ENCODE results near the gene OR2D2.

The OR2D2 gene

DNA sequence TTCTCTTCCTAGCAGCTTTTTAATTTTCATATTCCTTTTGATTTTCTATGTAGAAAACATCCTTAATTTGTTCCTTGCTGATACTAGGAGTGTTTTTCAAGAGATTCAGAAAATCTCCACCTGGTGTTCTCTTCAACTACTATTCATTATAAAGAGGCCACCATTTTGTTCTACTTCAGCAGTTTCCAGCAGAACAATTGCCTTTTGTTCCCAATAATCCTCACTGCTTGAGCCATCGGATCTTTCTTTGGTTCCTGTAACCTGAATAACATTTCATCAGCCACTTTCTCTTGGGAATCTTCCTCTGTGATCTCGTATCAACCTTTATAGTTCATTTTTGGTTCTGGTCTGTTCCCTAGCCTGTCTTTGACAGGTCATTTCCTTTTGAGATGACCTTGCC is 48.6 kb downstream of the OR2D2 start:
- DNase-seq, result no peak
- no peak for TF ChIP-seq CTCF (IDR thresholded peaks at IDR 0.05)
- peak overlapping the region; percentile 2 for H3K27ac Mint-ChIP-seq
- H3K4me3 Mint-ChIP-seq, result no peak overlapping the region
- H3K27me3 Mint-ChIP-seq (ENCODE audit: low read depth, poor library complexity), result no peaks in the 10 kb centered on the region
- peaks cover 9% of the 10 kb centered on the region for H3K4me1 Mint-ChIP-seq
- H3K9me3 Mint-ChIP-seq, result peaks cover 14% of the 10 kb centered on the region
- H3K36me3 Mint-ChIP-seq (ENCODE audit: low read depth), result no peaks in the 10 kb centered on the region

DNA sequence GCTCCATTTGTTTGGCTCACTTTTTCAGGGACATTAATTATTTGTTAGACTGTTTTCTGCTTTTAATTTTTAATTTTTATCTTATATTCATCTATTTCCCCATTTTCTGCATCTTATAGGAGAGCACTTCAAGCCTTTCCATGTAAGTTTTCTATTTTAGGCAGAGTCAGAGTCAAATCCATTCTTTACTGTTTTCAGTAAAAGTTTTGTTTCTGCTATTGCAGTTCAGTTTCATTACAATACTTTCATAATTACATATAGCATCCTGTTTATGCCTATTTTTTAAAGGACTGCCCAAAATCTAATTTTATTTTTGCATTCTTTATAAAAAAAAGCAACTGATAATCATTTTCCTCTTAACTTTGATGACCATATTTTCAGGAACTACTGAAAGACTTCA is 50.6 kb downstream of the OR2D2 start:
- no peak for TF ChIP-seq CTCF (IDR thresholded peaks at IDR 0.05)
- Mint-ChIP-seq H3K36me3 (ENCODE audit: low read depth) (no peaks in the 10 kb centered on the region), H3K9me3 (peaks cover 10% of the 10 kb centered on the region), H3K27ac (no peak overlapping the region), H3K4me3 (no peak overlapping the region), H3K4me1 (peaks cover 9% of the 10 kb centered on the region), H3K27me3 (ENCODE audit: low read depth, poor library complexity) (no peaks in the 10 kb centered on the region)
- no peak for DNase-seq
